ENCODE results near the gene SPP1. TPM values are rescaled to one million over a fixed set of nuclear protein-coding genes. Genes with fewer than 3 reads are reported as not detected.
"Not testable (repeated sequence)": the region's sequence is repeated elsewhere in the genome, so short reads cannot be mapped to it uniquely, and the experiment has no call there.

SPP1 gene
- total RNA-seq, 4 donors from 2014 or later: 59.0 to 344 (median 174) TPM

DNA sequence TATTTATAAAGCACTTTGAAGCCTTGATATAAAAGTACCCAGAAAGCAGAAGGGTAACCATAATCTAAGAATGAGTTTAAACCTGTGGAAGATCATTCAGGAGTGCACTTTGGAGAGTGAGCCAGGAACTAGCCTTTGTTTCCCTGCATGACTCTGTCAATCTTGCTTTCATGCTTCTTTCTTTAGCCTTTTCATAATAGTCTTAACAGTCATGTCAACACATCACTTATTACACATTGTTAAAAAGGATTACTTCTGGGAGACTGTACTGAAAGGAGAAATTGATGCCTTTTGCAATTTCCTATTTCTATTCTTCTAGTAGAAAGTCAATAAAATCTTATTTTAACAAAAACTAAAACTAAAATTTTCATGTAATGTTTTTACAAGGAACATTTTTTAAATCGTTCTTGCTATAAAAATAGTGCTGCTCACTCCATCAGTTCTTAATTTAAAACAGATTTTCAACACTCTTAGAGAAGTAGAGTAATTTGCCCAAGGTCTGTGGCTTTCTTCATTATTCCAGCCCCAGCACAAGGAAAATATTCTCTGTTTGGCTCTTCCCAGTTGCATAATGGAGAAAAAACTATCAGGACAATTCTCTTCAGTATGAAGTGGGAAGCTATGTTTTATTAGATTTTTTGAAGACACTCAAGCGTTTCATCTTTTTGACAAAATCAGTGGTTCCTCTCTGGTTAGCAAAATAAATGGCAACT is 35.4 kb upstream of the SPP1 start:
- Histone ChIP-seq H3K4me3 (no peak overlapping the region), H3K27me3 (no peaks in the 10 kb centered on the region), H3K4me1 (peaks cover 0 to 11% (median 0%) of the 10 kb centered on the region in 4 donors), H3K36me3 (no peaks in the 10 kb centered on the region), H3K9me3 (no peaks in the 10 kb centered on the region), H3K27ac (no peak overlapping the region)
- TF ChIP-seq CTCF (IDR thresholded peaks at IDR 0.05) (no peak), EP300 (IDR thresholded peaks at IDR 0.05) (no peak), POLR2A (IDR thresholded peaks at IDR 0.05) (no peak)
- 43 to 46% methylated on average over 2 of the region's 2 CpGs for WGBS, 2 donors
- DNase-seq (ENCODE audit: low spot score in 2 of 2): no peak

DNA sequence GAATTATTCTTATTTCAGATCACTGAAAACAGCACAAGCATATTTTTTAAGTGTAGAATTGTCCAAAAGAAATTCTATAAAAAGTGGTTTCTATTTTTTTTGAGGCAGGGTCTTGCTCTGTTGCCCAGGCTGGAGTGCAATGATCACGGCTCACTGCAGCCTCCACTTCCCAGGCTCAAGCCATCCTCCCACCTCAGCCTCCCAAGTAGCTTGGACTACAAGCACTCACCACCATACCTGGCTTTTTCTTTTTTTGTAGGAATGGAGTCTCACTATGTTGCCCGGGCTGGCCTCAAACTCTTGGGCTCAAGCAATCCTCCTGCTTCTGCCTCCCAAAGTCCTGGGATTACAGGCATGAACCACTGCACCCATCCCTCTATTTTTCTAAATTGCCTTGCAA is 34.7 kb upstream of the SPP1 start:
- not testable (repeated sequence) for H3K36me3 ChIP-seq; H3K27ac ChIP-seq; DNase-seq (ENCODE audit: low spot score in 2 of 2); H3K4me3 ChIP-seq; H3K9me3 ChIP-seq; H3K27me3 ChIP-seq
- peaks cover 0 to 11% (median 0%) of the 10 kb centered on the region in 4 donors for H3K4me1 ChIP-seq
- WGBS, 2 donors: 77 to 85% methylated on average over 2 of the region's 2 CpGs

DNA sequence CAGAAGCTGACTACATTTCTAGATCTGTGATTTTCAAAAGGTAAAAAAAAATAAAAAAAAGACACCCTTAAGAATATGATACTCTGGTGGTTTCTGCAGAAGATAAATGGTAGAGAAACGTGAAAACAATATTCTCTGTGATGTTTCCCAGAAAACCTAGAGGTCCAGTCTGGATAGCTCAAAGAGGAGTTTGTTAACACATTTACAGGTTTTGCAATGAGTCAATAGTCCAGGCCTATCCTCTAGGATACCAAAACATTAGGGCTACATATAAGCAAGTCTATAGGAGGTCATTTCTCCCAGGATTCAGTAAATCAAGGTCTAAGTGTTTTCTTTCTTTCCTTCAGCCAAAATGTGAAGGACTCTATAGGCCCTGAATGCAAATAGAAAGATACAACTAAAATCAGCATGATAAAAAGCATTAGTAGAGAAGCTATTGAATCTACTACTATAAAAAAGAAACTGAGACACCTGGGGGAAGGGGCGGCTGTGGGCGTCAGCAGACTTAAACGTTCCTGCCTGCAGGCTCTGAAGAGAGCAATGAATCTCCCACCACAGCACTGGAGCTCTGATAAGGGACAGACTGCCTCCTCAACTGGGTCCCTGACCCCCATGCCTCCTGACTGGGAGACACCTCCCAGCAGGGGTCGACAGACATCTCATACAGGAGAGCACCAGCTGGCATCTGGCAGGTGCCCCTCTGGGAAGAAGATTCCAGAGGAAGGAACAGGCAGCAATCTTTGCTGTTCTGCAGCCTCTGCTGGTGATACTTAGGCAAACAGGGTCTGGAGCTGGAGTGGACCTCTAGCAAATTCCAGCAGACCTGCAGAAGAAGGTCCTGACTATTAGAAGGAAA is 33.7 kb upstream of the SPP1 start:
- DNase-seq (ENCODE audit: low spot score in 2 of 2): no peak
- 66 to 74% methylated on average over 5 of the region's 5 CpGs for WGBS, 2 donors
- Histone ChIP-seq H3K4me3 (no peak overlapping the region), H3K36me3 (no peaks in the 10 kb centered on the region), H3K27me3 (no peaks in the 10 kb centered on the region), H3K9me3 (no peaks in the 10 kb centered on the region), H3K27ac (no peak overlapping the region), H3K4me1 (peaks cover 0 to 14% (median 0%) of the 10 kb centered on the region in 4 donors)
- TF ChIP-seq EP300 (IDR thresholded peaks at IDR 0.05) (no peak), CTCF (IDR thresholded peaks at IDR 0.05) (no peak), POLR2A (IDR thresholded peaks at IDR 0.05) (no peak)

GRCh38 chr4:87943660-87944149 is 31.8 kb upstream of the SPP1 start:
- H3K36me3 ChIP-seq: no peaks in the 10 kb centered on the region
- WGBS, 2 donors: 86 to 95% methylated on average over 3 of the region's 3 CpGs
- H3K4me1 ChIP-seq: peaks cover 0 to 15% (median 0%) of the 10 kb centered on the region in 4 donors
- no peak for TF ChIP-seq POLR2A (IDR thresholded peaks at IDR 0.05)
- TF ChIP-seq EP300 (IDR thresholded peaks at IDR 0.05): no peak
- TF ChIP-seq CTCF (IDR thresholded peaks at IDR 0.05): no peak
- H3K4me3 ChIP-seq: no peak overlapping the region
- no peaks in the 10 kb centered on the region for H3K27me3 ChIP-seq
- no peaks in the 10 kb centered on the region for H3K9me3 ChIP-seq
- no peak overlapping the region for H3K27ac ChIP-seq
- no peak for DNase-seq (ENCODE audit: low spot score in 2 of 2)

DNA sequence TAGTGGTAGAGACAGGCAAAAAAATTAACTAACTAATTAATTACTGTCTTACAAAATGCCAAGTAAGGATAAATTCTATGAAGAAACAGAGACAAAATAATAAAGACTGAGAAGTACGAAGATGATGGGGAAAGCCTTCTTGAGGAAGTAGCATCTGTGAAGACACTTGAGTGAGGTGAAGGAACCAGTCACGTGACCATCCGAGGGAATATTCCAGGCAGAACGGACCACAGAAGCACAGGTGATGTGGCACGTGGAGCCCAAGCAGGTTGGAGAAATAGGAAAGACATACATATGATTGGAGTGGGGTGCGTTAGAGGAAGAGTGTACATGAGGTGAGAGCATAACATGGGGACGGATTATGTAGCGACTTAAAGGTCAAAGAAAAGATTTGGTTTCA is 30.5 kb upstream of the SPP1 start:
- no peak overlapping the region for H3K4me3 ChIP-seq
- H3K4me1 ChIP-seq: peaks cover 0 to 11% (median 0%) of the 10 kb centered on the region in 4 donors
- no peak overlapping the region for H3K27ac ChIP-seq
- H3K27me3 ChIP-seq: no peaks in the 10 kb centered on the region
- no peaks in the 10 kb centered on the region for H3K36me3 ChIP-seq
- H3K9me3 ChIP-seq: no peaks in the 10 kb centered on the region
- no peak for DNase-seq (ENCODE audit: low spot score in 2 of 2)
- TF ChIP-seq POLR2A (IDR thresholded peaks at IDR 0.05) (no peak), EP300 (IDR thresholded peaks at IDR 0.05) (no peak), CTCF (IDR thresholded peaks at IDR 0.05) (no peak)
- WGBS, 2 donors: 92 to 93% methylated on average over 8 of the region's 8 CpGs
